Chondrocyte (in vitro differentiated cells): ENCODE data around the gene ATP10A. TPM values are rescaled to one million over a fixed set of nuclear protein-coding genes. Genes with fewer than 3 reads are reported as not detected.

Experiments
- DNase-seq: peaks from one replicate; pipeline ENCODE4 v3.0.0; 2021; ENCODE audit warnings: mixed read lengths, low spot score
- H3K27ac Mint-ChIP-seq: one replicate; pipeline ENCODE4 v1.8.0; 2021; ENCODE audit warnings: mild to moderate bottlenecking, moderate library complexity, mixed read lengths; ENCODE audit not compliant: unreplicated experiment
- H3K27me3 Mint-ChIP-seq: 2 replicates; pipeline ENCODE4 v1.8.0; 2021; ENCODE audit warnings: low read depth, mixed read lengths
- H3K36me3 Mint-ChIP-seq: 2 replicates; pipeline ENCODE4 v1.8.0; 2021; ENCODE audit warnings: low read depth, mixed read lengths
- H3K4me1 Mint-ChIP-seq: 2 replicates; pipeline ENCODE4 v1.8.0; 2021; ENCODE audit warnings: low read depth, mild to moderate bottlenecking, mixed read lengths
- H3K4me3 Mint-ChIP-seq: one replicate; pipeline ENCODE4 v1.8.0; 2021; ENCODE audit warnings: mild to moderate bottlenecking, moderate library complexity, mixed read lengths; ENCODE audit not compliant: unreplicated experiment
- H3K9me3 Mint-ChIP-seq: 2 replicates; pipeline ENCODE4 v1.8.0; 2021; ENCODE audit warnings: low read depth, mixed read lengths
- CTCF ChIP-seq: fragments of 200-600 bp; sonication (generic); IDR thresholded peaks from 2 replicates; pipeline ENCODE4 v1.5.0; 2021; ENCODE audit warnings: antibody characterized with exemption, mild to moderate bottlenecking, moderate library complexity
- total RNA-seq: library from RNA; stranded (reverse); gene quantifications from 3 replicates; pipeline ENCODE4 v1.2.1, GENCODE V29; 2021

Gene ATP10A
- total RNA-seq, 1 donor from 2014 or later = 163 TPM

- H3K27ac Mint-ChIP-seq = peak overlapping the region; percentile 57
- no peak overlapping the region for H3K4me3 Mint-ChIP-seq
- DNase-seq = peak; percentile 83
- H3K27me3 Mint-ChIP-seq = no peaks in the 10 kb centered on the region
- H3K9me3 Mint-ChIP-seq = no peaks in the 10 kb centered on the region
- peaks cover 55% of the 10 kb centered on the region for H3K4me1 Mint-ChIP-seq
- peaks cover 52% of the 10 kb centered on the region for H3K36me3 Mint-ChIP-seq
- TF ChIP-seq CTCF = no peak
Measured at GRCh38 chr15:25689592-25689991, 173.5 kb downstream of the ATP10A start.

GRCh38 chr15:25688166-25688565 lies 175.0 kb downstream of the ATP10A start:
- peaks cover 62% of the 10 kb centered on the region for H3K4me1 Mint-ChIP-seq
- no peaks in the 10 kb centered on the region for H3K27me3 Mint-ChIP-seq
- no peak overlapping the region for H3K4me3 Mint-ChIP-seq
- H3K27ac Mint-ChIP-seq = no peak overlapping the region
- TF ChIP-seq CTCF = no peak
- DNase-seq = peak; percentile 53
- H3K36me3 Mint-ChIP-seq = peaks cover 53% of the 10 kb centered on the region
- H3K9me3 Mint-ChIP-seq = no peaks in the 10 kb centered on the region

GRCh38 chr15:25687689-25688088 lies 175.4 kb downstream of the ATP10A start:
- DNase-seq = peak; percentile 38
- Mint-ChIP-seq H3K36me3 (peaks cover 52% of the 10 kb centered on the region), H3K9me3 (no peaks in the 10 kb centered on the region), H3K4me3 (no peak overlapping the region), H3K27me3 (no peaks in the 10 kb centered on the region), H3K4me1 (peaks cover 64% of the 10 kb centered on the region), H3K27ac (peak overlapping the region; percentile 8)
- no peak for TF ChIP-seq CTCF

- Mint-ChIP-seq H3K27me3 (no peaks in the 10 kb centered on the region), H3K9me3 (no peaks in the 10 kb centered on the region), H3K36me3 (peaks cover 51% of the 10 kb centered on the region), H3K4me1 (peaks cover 62% of the 10 kb centered on the region), H3K4me3 (no peak overlapping the region), H3K27ac (peak overlapping the region; percentile 27)
- no peak for TF ChIP-seq CTCF
- no peak for DNase-seq
Measured at GRCh38 chr15:25687276-25687675, 175.9 kb downstream of the ATP10A start.

GRCh38 chr15:25686780-25687179 lies 176.3 kb downstream of the ATP10A start:
- Mint-ChIP-seq H3K4me3 (no peak overlapping the region), H3K9me3 (no peaks in the 10 kb centered on the region), H3K36me3 (peaks cover 52% of the 10 kb centered on the region), H3K27ac (no peak overlapping the region), H3K27me3 (no peaks in the 10 kb centered on the region), H3K4me1 (peaks cover 61% of the 10 kb centered on the region)
- TF ChIP-seq CTCF = no peak
- no peak for DNase-seq
